HL-60 (cell line): ENCODE measurements around the gene TAP2.

ENCODE experiments used
- GABPA ChIP-seq: IDR thresholded peaks from 2 replicates; pipeline ENCODE4 v1.6.1; 2012; ENCODE audit warnings: low read depth
- POLR2AphosphoS5 ChIP-seq: IDR thresholded peaks from 2 replicates; pipeline ENCODE4 v1.6.1; 2012; ENCODE audit warnings: low read depth
- SPI1 ChIP-seq: IDR thresholded peaks from 2 replicates; pipeline ENCODE4 v1.6.1; 2012; ENCODE audit warnings: low read depth, mild to moderate bottlenecking, borderline replicate concordance
- TF ChIP-seq, protein P1 (sequence below): IDR thresholded peaks from one replicate; pipeline ENCODE4 v1.5.1; 2011; ENCODE audit warnings: low read length, control low read depth, inconsistent platforms; ENCODE audit not compliant: insufficient read depth
- TF ChIP-seq, protein P2 (sequence below): IDR thresholded peaks from 2 replicates; pipeline ENCODE4 v1.6.1; 2012; ENCODE audit warnings: low read depth; ENCODE audit not compliant: insufficient replicate concordance

GRCh38 chr6:32836873-32837272, 1.7 kb downstream of the TAP2 start:
- TF ChIP-seq, protein P1, sequence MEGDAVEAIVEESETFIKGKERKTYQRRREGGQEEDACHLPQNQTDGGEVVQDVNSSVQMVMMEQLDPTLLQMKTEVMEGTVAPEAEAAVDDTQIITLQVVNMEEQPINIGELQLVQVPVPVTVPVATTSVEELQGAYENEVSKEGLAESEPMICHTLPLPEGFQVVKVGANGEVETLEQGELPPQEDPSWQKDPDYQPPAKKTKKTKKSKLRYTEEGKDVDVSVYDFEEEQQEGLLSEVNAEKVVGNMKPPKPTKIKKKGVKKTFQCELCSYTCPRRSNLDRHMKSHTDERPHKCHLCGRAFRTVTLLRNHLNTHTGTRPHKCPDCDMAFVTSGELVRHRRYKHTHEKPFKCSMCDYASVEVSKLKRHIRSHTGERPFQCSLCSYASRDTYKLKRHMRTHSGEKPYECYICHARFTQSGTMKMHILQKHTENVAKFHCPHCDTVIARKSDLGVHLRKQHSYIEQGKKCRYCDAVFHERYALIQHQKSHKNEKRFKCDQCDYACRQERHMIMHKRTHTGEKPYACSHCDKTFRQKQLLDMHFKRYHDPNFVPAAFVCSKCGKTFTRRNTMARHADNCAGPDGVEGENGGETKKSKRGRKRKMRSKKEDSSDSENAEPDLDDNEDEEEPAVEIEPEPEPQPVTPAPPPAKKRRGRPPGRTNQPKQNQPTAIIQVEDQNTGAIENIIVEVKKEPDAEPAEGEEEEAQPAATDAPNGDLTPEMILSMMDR, result no peak
- TF ChIP-seq, protein P2, sequence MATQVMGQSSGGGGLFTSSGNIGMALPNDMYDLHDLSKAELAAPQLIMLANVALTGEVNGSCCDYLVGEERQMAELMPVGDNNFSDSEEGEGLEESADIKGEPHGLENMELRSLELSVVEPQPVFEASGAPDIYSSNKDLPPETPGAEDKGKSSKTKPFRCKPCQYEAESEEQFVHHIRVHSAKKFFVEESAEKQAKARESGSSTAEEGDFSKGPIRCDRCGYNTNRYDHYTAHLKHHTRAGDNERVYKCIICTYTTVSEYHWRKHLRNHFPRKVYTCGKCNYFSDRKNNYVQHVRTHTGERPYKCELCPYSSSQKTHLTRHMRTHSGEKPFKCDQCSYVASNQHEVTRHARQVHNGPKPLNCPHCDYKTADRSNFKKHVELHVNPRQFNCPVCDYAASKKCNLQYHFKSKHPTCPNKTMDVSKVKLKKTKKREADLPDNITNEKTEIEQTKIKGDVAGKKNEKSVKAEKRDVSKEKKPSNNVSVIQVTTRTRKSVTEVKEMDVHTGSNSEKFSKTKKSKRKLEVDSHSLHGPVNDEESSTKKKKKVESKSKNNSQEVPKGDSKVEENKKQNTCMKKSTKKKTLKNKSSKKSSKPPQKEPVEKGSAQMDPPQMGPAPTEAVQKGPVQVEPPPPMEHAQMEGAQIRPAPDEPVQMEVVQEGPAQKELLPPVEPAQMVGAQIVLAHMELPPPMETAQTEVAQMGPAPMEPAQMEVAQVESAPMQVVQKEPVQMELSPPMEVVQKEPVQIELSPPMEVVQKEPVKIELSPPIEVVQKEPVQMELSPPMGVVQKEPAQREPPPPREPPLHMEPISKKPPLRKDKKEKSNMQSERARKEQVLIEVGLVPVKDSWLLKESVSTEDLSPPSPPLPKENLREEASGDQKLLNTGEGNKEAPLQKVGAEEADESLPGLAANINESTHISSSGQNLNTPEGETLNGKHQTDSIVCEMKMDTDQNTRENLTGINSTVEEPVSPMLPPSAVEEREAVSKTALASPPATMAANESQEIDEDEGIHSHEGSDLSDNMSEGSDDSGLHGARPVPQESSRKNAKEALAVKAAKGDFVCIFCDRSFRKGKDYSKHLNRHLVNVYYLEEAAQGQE, result no peak
- TF ChIP-seq POLR2AphosphoS5, result no peak
- no peak for TF ChIP-seq GABPA
- no peak for TF ChIP-seq SPI1
